Measurements from ENCODE around the gene PDXDC1. TPM values are rescaled to one million over a fixed set of nuclear protein-coding genes. Genes with fewer than 3 reads are reported as not detected.

The PDXDC1 gene
- total RNA-seq, 2 experiments from 2014 or later, result 44.6 to 45.0 TPM

DNA sequence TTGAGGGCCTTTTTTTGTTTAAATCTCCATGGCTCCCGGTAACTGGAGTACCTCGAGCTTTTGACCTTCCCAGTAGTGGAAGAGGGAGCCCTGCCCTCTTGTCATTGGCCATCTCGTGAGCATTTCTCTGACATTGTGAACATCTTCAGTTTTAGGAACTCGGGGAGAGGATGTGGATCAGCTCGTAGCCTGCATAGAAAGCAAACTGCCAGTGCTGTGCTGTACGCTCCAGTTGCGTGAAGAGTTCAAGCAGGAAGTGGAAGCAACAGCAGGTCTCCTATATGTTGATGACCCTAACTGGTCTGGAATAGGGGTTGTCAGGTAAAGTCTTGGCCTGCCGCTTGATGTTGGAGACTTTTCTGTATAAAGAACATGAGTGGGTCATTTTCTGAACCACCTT lies 56.8 kb downstream of the PDXDC1 start:
- Mint-ChIP-seq H3K36me3 (ENCODE audit: low read depth) (peaks cover 37% of the 10 kb centered on the region), H3K27ac (peak overlapping the region; percentile 57), H3K9me3 (no peaks in the 10 kb centered on the region), H3K4me3 (no peak overlapping the region), H3K27me3 (no peaks in the 10 kb centered on the region), H3K4me1 (ENCODE audit: low read depth) (peaks cover 16% of the 10 kb centered on the region)
- DNase-seq (no peak), ATAC-seq (no peak)
- CTCF ChIA-PET, result no interaction called here
- POLR2A ChIA-PET, result no interaction called here
- TF ChIP-seq, protein P1, sequence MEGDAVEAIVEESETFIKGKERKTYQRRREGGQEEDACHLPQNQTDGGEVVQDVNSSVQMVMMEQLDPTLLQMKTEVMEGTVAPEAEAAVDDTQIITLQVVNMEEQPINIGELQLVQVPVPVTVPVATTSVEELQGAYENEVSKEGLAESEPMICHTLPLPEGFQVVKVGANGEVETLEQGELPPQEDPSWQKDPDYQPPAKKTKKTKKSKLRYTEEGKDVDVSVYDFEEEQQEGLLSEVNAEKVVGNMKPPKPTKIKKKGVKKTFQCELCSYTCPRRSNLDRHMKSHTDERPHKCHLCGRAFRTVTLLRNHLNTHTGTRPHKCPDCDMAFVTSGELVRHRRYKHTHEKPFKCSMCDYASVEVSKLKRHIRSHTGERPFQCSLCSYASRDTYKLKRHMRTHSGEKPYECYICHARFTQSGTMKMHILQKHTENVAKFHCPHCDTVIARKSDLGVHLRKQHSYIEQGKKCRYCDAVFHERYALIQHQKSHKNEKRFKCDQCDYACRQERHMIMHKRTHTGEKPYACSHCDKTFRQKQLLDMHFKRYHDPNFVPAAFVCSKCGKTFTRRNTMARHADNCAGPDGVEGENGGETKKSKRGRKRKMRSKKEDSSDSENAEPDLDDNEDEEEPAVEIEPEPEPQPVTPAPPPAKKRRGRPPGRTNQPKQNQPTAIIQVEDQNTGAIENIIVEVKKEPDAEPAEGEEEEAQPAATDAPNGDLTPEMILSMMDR (IDR thresholded peaks at IDR 0.05), result no peak
- intact Hi-C loops (cut with micrococcal nuclease), result no loop called here

DNA sequence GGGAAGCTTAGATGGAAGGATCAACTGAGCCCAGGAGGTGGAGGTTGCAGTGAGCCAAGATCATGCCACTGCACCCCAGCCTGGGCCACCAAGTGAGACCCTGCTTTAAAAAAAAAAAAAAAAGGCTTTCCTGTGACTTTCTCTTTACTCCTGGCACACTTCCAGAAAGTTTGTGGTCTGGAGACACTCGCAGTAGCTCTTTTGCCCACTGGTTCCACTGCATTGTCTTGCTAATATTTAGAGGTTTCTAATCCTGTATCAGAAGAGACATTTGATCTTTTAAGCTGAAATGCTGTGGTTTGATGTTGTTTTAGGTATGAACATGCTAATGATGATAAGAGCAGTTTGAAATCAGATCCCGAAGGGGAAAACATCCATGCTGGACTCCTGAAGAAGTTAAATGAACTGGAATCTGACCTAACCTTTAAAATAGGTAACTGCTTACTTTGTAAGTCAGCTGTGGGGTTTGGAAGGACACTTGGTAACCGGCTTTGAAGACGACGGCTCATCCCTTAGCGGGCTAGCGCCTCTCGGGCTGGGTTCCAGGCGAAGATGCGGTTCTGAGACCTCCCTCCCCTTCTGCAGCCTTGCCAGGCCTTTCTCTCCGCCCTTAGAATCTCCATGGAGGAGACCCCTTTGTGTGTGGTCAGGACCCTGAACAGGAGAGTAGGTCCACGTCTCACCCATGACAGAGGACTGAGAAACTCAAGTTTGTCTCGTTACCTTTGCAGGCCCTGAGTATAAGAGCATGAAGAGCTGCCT lies 57.9 kb downstream of the PDXDC1 start:
- no peak overlapping the region for H3K4me3 Mint-ChIP-seq
- ChIA-PET POLR2A (no interaction called here), CTCF (interaction anchor here (1.1 kb wide), 1 partner anchor 18 kb away, joined by 3 read pairs; no protein-coding TSS in a partner anchor)
- peaks cover 35% of the 10 kb centered on the region for H3K36me3 Mint-ChIP-seq (ENCODE audit: low read depth)
- intact Hi-C loops (cut with micrococcal nuclease), result no loop called here
- ATAC-seq (no peak), DNase-seq (no peak)
- H3K27me3 Mint-ChIP-seq, result no peaks in the 10 kb centered on the region
- H3K4me1 Mint-ChIP-seq (ENCODE audit: low read depth), result peaks cover 16% of the 10 kb centered on the region
- no peaks in the 10 kb centered on the region for H3K9me3 Mint-ChIP-seq
- TF ChIP-seq, protein P1 (IDR thresholded peaks at IDR 0.05), result no peak
- no peak overlapping the region for H3K27ac Mint-ChIP-seq

DNA sequence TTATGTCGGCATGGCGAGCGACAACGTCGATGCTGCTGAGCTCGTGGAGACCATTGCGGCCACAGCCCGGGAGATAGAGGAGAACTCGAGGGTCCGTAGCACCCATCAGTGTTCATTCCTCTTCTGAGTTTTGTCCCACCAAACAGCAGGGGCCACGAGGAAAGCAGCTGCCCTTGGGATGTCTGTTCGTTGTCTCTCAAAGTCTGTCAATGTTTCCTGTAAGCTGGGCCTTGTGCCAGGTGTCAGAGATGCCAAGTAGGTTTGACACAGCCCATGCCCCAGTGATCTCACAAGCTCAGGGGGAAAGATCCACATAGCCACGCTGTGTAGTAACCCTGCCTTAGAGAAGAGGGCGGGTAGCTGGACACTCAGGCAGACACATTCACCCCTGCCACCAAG lies 58.5 kb downstream of the PDXDC1 start:
- POLR2A ChIA-PET, result no interaction called here
- Mint-ChIP-seq H3K27ac (no peak overlapping the region), H3K36me3 (ENCODE audit: low read depth) (peaks cover 35% of the 10 kb centered on the region), H3K4me3 (no peak overlapping the region), H3K27me3 (no peaks in the 10 kb centered on the region), H3K4me1 (ENCODE audit: low read depth) (peaks cover 16% of the 10 kb centered on the region), H3K9me3 (no peaks in the 10 kb centered on the region)
- CTCF ChIA-PET, result interaction anchor here (1.1 kb wide), 1 partner anchor 17 kb away, joined by 3 read pairs; no protein-coding TSS in a partner anchor
- TF ChIP-seq, protein P1 (IDR thresholded peaks at IDR 0.05), result no peak
- intact Hi-C loops (cut with micrococcal nuclease), result no loop called here
- DNase-seq (no peak), ATAC-seq (no peak)

DNA sequence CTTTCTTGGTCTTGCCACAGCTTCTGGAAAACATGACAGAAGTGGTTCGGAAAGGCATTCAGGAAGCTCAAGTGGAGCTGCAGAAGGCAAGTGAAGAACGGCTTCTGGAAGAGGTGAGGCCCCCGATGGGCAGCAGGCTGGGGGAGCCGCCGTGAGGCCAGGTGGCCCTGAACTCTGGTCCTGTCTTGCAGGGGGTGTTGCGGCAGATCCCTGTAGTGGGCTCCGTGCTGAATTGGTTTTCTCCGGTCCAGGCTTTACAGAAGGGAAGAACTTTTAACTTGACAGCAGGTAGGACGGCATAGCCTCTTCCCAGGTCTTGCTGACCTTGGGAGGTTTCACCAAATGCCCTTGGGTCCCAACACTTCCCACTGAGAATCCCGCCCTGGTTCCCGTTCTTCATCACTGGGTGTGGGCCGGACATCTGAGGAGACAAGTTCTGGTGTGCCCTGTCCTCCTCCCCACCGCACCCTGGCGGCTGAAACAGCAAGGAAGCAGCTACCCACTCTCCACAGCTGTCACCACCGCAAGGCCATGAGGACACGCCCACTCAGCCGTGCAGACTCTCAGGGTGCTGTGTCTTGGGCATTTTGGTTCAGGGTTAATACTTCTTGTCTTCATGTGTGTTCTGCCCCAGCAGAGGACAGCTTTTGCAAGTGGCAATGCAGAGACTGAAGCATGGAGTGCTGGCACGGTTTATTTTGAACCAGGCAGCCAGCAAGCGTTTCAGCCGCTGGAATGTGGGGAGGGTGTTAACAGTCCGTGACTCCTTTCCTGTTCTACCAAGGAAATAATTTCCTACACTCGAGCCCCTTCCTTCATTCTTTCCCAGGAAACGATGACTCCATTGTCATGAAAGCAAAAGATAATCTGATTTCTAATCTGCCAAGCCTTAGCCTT lies 59.7 kb downstream of the PDXDC1 start:
- TF ChIP-seq, protein P1 (IDR thresholded peaks at IDR 0.05), result no peak
- no peaks in the 10 kb centered on the region for H3K9me3 Mint-ChIP-seq
- ATAC-seq, result no peak
- DNase-seq, result no peak
- H3K4me3 Mint-ChIP-seq, result no peak overlapping the region
- intact Hi-C loops (cut with micrococcal nuclease), result no loop called here
- peaks cover 16% of the 10 kb centered on the region for H3K4me1 Mint-ChIP-seq (ENCODE audit: low read depth)
- no peaks in the 10 kb centered on the region for H3K27me3 Mint-ChIP-seq
- no peak overlapping the region for H3K27ac Mint-ChIP-seq
- POLR2A ChIA-PET, result no interaction called here
- CTCF ChIA-PET, result no interaction called here
- peaks cover 35% of the 10 kb centered on the region for H3K36me3 Mint-ChIP-seq (ENCODE audit: low read depth)

Data from activated CD8-positive, alpha-beta T cell treated with anti-CD3 and anti-CD28 coated beads for 36 hours (primary cell).